GM19463 (cell line): Measurements from ENCODE around the gene REPIN1.

Experiments
- ATAC-seq: cut with Tn5 transposase; IDR thresholded peaks from one replicate; pipeline ENCODE4 v1.9.1; 2021; ENCODE audit warnings: mild to moderate bottlenecking, moderate library complexity; ENCODE audit not compliant: unreplicated experiment

REPIN1 gene

GRCh38 chr7:150368096-150368883, at the start of gene REPIN1:
TSS of gene REPIN1 (plus strand) at chr7:150368822. CDS start at chr7:150369712, 890 bp downstream.
- ATAC-seq = peak; percentile 44

DNA sequence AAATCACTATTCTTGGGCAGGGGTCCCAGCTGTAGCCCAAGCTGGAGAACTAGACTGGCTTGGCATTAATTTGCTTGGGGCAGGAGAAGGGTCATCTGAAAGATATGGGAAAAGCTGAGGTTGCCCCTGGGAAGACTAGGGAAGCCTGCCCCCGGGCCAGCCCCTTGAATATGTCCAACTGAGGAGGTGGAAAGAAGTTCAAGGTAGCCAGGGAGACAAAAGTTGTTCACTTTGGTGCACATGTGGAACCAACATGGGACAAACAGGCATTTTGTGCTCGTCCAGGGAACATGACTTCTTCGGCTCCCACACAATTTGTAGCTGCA, 46.9 kb upstream of the REPIN1 start:
- ATAC-seq = no peak

GRCh38 chr7:150322114-150322832, 46.3 kb upstream of the REPIN1 start:
- no peak for ATAC-seq

- peak; percentile 51 for ATAC-seq
Observed at GRCh38 chr7:150322833-150323681, 45.6 kb upstream of the REPIN1 start, which contains the start of the genes ACTR3C and LRRC61. TSS of gene ACTR3C (minus strand) at chr7:150323545. CDS start at chr7:150295296, 28,249 bp downstream. TSS of gene LRRC61 (plus strand) at chr7:150323355. CDS start at chr7:150336862, 13,507 bp downstream.

- ATAC-seq = no peak
Observed at GRCh38 chr7:150323682-150324372, 44.8 kb upstream of the REPIN1 start.

- ATAC-seq = no peak
Observed at GRCh38 chr7:150324373-150324961, 44.2 kb upstream of the REPIN1 start.

DNA sequence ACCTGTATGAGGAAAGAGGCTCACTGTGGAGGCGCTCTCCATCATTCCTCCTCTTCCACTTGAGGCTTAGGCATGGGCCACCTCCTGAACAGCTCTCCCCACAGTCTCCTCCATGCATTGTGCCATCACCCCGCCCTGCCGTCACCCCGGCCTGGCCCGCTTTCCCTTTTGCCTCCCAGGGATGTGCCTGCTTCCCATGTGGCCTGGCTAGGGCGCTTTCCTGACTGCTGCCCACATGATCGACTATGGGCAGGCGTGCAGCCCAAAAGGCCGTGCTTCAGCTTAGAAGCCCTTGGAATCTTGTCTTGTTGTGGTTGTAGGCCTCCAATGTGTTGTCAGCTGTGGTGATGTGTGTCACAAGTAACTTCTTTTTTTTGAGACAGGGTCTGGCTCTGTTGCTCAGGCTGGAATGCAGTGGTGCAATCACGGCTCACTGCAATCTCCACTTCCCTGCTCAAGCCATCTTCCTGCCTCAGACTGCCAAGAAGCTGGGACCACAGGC, 43.5 kb upstream of the REPIN1 start:
- no peak for ATAC-seq

DNA sequence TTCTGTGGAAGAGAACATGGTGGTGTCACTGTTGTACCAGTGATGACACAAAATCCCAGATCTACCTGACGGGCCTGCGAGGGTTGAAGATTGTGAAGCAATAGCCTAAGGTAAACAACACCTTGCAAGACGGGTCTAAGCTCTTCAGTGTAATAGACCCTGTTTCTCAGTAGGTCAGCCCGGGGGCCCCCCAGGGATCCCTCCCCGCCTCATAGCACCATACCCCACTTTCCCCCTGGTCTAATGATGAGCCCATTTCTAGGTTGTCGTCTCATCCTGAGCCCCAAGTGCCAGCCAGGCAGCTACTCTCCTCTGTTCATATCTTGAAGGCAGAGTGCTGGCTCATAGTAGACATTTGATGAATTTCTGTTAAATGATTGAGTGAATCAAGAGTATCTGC, 42.7 kb upstream of the REPIN1 start:
- ATAC-seq = no peak

- no peak for ATAC-seq
Observed at GRCh38 chr7:150326657-150327268, 41.9 kb upstream of the REPIN1 start.

DNA sequence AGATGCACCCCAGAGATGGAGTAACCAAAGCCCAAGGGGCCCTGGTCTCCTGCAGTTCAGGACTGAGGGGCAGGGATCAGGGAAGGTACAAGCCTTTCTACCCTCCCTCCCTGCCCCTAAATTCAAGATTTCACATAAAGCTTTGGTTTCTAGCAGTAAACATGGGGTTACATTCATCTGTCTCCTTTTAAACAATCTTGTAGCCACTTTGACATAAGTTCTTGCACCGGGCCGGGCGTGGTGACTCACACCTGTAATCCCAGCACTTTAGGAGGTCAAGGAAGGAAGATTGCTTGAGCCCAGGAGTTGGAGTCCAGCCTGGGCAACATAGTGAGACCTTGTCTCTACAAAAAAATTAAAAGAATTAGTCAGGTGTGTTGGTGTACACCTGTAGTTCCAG, 41.3 kb upstream of the REPIN1 start:
- ATAC-seq = no peak

GRCh38 chr7:150329331-150330120, 39.1 kb upstream of the REPIN1 start:
- ATAC-seq = no peak

DNA sequence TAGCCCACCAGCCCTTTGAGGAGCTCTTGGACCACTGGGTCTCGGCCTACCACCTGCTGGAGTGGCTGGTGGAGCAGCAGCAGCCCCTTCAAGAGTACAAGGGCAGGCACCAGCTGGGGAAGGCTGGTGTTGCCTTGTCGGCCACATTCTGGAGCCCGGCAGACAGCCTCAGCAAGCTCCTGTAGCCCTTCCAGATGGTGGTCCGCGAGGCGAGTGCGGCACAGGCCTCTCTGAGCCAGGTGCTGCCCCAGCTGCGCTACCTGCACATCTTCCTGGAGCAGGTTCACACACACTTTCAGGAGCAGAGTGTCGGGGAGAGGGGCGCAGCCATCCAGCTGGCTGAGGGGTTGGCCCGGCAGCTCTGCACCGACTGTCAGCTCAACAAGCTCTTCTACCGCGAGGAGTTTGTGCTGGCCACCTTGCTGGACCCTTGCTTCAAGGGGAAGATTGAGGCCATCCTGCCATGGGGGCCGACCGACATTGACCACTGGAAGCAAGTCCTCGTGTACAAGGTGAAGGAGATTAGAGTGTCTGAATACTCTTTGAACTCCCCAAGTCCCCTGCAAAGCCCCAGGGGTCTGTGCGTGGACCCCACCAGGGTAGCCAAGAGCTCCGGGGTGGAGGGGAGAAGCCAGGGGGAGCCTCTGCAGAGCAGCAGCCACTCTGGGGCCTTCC, 38.3 kb upstream of the REPIN1 start:
- no peak for ATAC-seq

DNA sequence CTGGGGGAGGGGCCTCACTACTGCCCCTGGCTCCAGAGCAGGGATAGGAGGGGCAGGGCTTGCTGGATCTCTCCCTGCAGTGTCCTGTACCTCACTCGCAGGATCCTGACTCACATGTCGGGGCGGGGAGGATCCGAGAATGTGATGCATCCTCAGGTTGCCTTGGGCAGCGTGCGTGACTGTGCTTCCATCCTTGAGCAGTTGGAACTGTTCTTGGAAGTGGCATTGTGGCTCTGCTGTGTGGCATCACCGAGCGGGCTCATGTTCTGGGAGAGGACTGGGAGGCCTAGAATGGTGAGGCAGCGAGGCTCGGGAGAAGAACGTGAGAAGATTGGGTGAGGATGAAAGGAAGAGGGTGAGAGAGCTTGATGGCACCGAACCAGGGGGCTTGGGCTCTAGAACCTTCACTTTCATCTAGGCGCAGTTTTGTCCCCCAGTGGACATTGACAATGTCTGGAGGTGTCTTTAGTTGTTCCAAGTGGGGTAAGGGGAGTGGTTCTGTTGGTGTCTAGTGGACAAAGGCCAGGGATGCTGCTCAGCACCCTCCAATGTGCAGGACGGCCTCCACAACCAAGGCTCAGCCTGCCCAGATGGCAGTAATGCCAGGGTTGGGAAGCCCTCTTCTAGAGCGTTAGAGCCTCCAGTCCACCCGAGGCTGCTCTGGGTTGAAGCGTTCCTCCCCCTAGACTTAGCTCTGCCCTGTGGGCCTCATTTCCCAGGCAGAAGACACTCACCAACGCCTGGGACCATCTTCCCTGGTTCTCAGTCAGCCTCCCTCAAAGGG, 35.6 kb upstream of the REPIN1 start:
- no peak for ATAC-seq

DNA sequence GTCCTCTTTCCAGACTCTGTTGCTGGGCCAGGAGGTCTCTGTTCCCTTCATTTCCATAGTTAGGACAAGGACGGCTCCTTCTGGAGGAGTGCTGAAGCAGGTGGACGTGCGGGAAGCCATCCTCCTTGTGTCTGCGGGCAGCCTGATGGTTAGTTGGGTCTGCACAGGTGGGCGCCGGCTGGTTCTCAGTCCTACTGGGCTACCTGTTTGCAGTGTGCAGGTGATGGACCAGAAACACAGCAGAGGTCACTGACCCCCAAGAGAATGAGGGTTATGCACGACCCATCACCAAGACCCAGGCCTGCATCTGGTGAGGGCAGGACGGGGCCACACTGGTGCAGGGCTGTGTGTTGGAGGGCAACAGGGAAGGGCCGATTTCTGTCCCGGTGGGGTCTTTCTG, 35.0 kb upstream of the REPIN1 start:
- no peak for ATAC-seq

DNA sequence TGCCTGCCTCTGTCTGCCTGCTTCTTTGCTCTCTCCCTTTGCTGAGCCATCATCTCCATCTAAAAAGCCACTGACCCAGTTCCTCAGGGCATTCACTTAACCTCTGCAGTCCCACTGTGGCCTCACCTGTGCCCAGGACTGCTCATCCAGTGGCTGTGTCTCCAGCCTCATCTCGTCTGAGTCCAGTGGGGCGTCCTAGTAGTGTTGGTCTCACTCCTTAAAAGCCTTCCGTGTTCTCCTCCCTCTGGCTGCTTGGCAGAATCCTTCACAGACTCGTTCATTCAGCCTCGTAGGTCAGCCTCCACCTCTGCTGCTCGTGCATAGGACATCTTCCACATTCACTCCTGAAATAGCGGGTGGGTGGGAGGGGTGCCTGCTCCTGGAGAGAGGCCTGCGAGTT, 34.5 kb upstream of the REPIN1 start:
- no peak for ATAC-seq

DNA sequence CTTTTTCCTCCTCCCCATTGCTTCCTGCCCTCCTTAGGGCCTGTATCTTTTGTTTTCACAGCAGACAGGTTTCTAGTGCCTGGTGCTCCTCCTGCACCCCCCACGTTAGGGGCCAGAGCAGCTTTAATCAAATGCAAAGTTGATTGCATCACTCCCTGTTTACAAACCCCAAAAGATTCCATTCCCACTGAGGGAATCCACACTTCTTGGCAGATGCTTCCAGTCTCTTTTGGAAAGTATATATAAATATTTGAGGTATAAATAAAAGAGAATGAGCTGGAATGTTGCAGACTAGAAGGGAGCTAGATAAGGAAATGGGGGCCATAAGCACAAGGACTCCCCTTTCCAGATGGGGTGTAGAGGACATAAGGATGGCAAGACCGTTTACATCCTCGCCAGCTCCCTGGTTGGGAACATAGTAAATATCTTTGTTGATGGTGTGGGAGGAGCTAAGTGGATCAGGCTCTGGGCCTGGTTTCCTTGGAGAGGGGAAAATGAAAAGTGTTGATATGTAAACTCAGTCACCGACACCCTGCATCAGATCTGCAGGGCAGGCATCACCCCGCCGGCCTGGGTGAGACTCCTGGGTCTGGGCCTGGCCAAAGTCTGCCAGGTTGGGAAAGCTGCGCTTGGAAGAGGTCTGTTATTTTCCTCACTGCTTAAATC, 33.4 kb upstream of the REPIN1 start:
- ATAC-seq = no peak

DNA sequence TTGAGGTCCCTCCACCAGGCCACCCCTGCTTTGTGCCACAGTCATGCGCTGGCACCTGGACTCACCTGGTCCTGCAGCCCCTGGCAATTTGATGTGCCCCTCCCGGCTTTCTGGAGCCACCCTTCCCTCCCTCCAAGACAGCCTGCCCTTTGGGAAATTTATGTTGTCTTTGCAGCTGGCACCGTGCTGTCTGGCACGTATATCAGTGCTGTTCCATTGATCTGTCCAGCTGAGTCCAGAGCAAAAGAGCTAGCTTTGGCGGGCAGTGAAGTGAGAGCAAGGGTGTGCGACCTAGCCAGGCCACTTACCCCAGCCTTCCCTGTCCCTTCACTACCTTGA, 32.9 kb upstream of the REPIN1 start:
- ATAC-seq = no peak
